Epithelial cell of proximal tubule (primary cell): ENCODE data around the gene SLC31A2. TPM values are rescaled to one million over a fixed set of nuclear protein-coding genes. Genes with fewer than 3 reads are reported as not detected.

Experiments used
- DNase-seq: peaks from one replicate; pipeline ENCODE4 v3.0.0-alpha.2; 2011; ENCODE audit warnings: low read depth
- H3K4me3 ChIP-seq: 2 replicates; pipeline ENCODE4 v1.5.1; 2011; ENCODE audit warnings: low read depth, mild to moderate bottlenecking, low read length
- CTCF ChIP-seq: conservative IDR thresholded peaks from 2 replicates; pipeline ENCODE4 v1.5.1; 2012; ENCODE audit warnings: low read depth, mild to moderate bottlenecking, low read length
- total RNA-seq: library from RNA; depleted of rRNA; stranded (reverse); fragments of >200 nt; gene quantifications from 2 replicates; pipeline ENCODE4 v1.2.3, GENCODE V29; 2015

SLC31A2 gene
- total RNA-seq, 1 donor from 2014 or later, result 3.7 TPM

- DNase-seq, result no peak
- TF ChIP-seq CTCF, result no peak
- no peak overlapping the region for H3K4me3 ChIP-seq
These were observed 29.0 kb downstream of the SLC31A2 start for GRCh38 chr9:113179839-113180238.

GRCh38 chr9:113181165-113181564 lies 30.4 kb downstream of the SLC31A2 start:
- no peak overlapping the region for H3K4me3 ChIP-seq
- DNase-seq, result no peak
- TF ChIP-seq CTCF, result no peak

- DNase-seq, result no peak
- H3K4me3 ChIP-seq, result no peak overlapping the region
- no peak for TF ChIP-seq CTCF
These were observed 33.2 kb downstream of the SLC31A2 start for GRCh38 chr9:113183956-113184488.

GRCh38 chr9:113184539-113184938 lies 33.7 kb downstream of the SLC31A2 start:
- TF ChIP-seq CTCF, result no peak
- DNase-seq, result no peak

GRCh38 chr9:113185271-113185670 lies 34.5 kb downstream of the SLC31A2 start:
- TF ChIP-seq CTCF, result no peak
- no peak for DNase-seq
- H3K4me3 ChIP-seq, result no peak overlapping the region

More at GRCh38 chr9:113184539-113184938, 33.7 kb downstream of the SLC31A2 start:
- H3K4me3 ChIP-seq, result no peak overlapping the region

GRCh38 chr9:113186137-113186755 lies 35.4 kb downstream of the SLC31A2 start:
- no peak overlapping the region for H3K4me3 ChIP-seq
- no peak for TF ChIP-seq CTCF
- no peak for DNase-seq
